Gastroesophageal sphincter (tissue), 4 donors: ENCODE results near the gene MINDY4. TPM values are rescaled to one million over a fixed set of nuclear protein-coding genes. Genes with fewer than 3 reads are reported as not detected.

Experiments used
- ATAC-seq: fragments of 150-250 bp; one replicate; pipeline ENCODE4 v1.9.1; 2016; ENCODE audit warnings: mild to moderate bottlenecking, moderate library complexity
- H3K27ac ChIP-seq, 4 donors: fragments of 200-600 bp; sonication (generic) in 3 of 4; 1 replicate in 3 of 4; 2 replicates in 1 of 4; pipeline ENCODE4 v1.5.1; 2016 to 2019
- H3K27me3 ChIP-seq: fragments of 200-600 bp; sonication (generic); one replicate; pipeline ENCODE4 v1.5.1; 2019
- H3K36me3 ChIP-seq, 2 donors: fragments of 200-600 bp; sonication (generic); one replicate each; pipeline ENCODE4 v1.5.1; 2019; ENCODE audit warnings: control low read depth in 1 of 2
- H3K4me1 ChIP-seq, 3 donors: fragments of 200-600 bp; sonication (generic); 1 replicate in 2 of 3; 2 replicates in 1 of 3; pipeline ENCODE4 v1.5.1; 2016 to 2019; ENCODE audit warnings: control low read depth in 2 of 3
- H3K4me3 ChIP-seq, 2 donors: fragments of 200-600 bp; sonication (generic); one replicate each; pipeline ENCODE4 v1.5.1; 2019; ENCODE audit warnings: mild to moderate bottlenecking in 1 of 2, moderate library complexity in 1 of 2
- H3K9me3 ChIP-seq, 3 donors: fragments of 200-600 bp; sonication (generic); one replicate each; pipeline ENCODE4 v1.5.1; 2017 to 2019; ENCODE audit warnings: control low read depth in 2 of 3
- CTCF ChIP-seq, 4 experiments: fragments of 200-600 bp in 2 of 4; fragments of 450-650 bp in 2 of 4; sonication (generic) in 1 of 4; IDR thresholded peaks; one replicate each; pipeline ENCODE4 v1.5.1; 2017 to 2019; ENCODE audit warnings: antibody characterized with exemption in 4 of 4, mild to moderate bottlenecking in 2 of 4, moderate library complexity in 2 of 4
- EP300 ChIP-seq: sonication (generic); formaldehyde crosslinking; IDR thresholded peaks from one replicate; pipeline ENCODE4 v1.6.1; 2017; ENCODE audit warnings: antibody characterized with exemption, mild to moderate bottlenecking
- POLR2A ChIP-seq, 2 donors: fragments of 450-650 bp; IDR thresholded peaks; one replicate each; pipeline ENCODE4 v1.6.1; 2017; ENCODE audit warnings: antibody characterized with exemption in 2 of 2, mild to moderate bottlenecking in 2 of 2, moderate library complexity in 1 of 2
- POLR2AphosphoS5 ChIP-seq: sonication (generic); formaldehyde crosslinking; IDR thresholded peaks from one replicate; pipeline ENCODE4 v1.6.1; 2017; ENCODE audit warnings: antibody characterized with exemption
- WGBS, 2 donors: methylation state at CpG; one replicate each; pipeline ENCODE4 v1.1.5; 2018; ENCODE audit warnings: low coverage in 1 of 2; 5-methylcytosine and 5-hydroxymethylcytosine counted together
- total RNA-seq, 4 donors: library from RNA; depleted of rRNA; stranded (reverse); fragments of >200 nt; gene quantifications; one replicate each; pipeline ENCODE4 v1.1.0, GENCODE V29; 2016

Gene MINDY4
- 10 to 100 TPM in 3 of 4 donors, 1 to 10 TPM in 1; 5.6 to 31.8 (median 20.4) TPM for total RNA-seq

DNA sequence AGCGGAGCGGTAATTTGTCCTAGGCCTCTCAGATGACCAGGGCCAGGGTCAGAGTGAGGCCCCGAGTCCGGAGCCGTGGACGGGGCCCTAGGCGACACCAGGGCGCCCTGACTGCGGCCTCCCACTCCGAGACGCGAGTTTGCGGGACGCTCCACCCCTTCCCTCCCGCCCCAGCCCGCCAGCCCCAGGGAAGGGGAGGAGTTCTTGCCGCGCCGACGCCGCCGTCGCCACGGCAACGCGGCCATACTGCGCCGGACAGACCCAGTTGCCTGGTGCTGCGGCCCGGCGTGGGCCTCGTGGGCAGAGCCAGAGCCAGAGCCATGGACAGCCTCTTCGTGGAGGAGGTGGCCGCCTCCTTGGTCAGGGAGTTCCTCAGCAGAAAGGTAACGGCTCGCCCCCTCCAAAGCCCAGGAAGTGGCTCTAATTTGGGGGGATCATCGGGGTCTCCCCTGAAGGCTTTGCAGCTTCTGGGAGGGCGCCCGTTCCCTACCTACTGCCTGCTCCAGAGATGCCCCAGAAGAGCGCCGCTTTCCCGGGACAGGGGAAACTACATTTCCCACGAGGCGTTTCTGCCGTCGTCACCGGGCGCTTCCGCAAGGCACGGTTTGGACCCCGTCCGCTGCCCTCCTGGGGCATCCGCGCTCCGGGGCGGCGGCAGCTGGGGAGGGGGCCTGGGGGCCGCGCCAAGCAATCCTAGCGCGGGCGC lies at the start of gene MINDY4:
TSS of gene MINDY4 (plus strand) at position 244 of the 706 bp plus-strand sequence. CDS start at position 321, 77 bp downstream.
- peak; percentile 96 for ATAC-seq
- H3K9me3 ChIP-seq = no peaks in the 10 kb centered on the region
- H3K27me3 ChIP-seq = no peaks in the 10 kb centered on the region
- H3K27ac ChIP-seq = peak within 1 kb of the TSS; percentile 64 to 91 (median 85)
- H3K36me3 ChIP-seq = no peaks in the 10 kb centered on the region
- H3K4me3 ChIP-seq = peak within 1 kb of the TSS; percentile 66
- TF ChIP-seq POLR2AphosphoS5 (peak; percentile 23), POLR2A (IDR thresholded peaks at IDR 0.05) (no peak), CTCF (IDR thresholded peaks at IDR 0.05) (no peak), EP300 (no peak)
- H3K4me1 ChIP-seq = peaks cover 0 to 69% (median 4%) of the 10 kb centered on the region in 3 donors
- WGBS, 2 donors = 0% methylated on average over 4 of the region's 62 CpGs; no CpG with 5 or more reads in 1 of the 2 donors

DNA sequence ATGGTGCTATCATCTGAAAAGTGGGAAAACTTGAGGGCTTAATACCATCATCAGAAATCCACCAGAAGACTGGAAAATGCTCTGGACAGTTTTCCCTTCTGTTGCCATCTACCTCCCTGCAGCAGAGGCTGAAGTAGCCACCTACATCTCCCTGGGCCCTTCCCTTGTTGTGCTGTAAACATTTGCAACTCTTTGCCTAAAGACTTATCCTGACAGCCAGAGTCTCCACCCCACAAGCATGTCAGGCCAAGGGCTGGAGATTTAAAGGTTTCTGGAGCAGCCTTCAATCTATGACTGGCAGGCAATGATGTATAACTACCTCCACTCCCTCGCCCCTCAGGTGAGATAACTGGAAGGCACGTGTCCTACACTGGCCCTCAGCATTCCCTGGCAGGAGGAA lies 49.0 kb upstream of the MINDY4 start:
- Histone ChIP-seq H3K27ac (no peak overlapping the region), H3K4me3 (no peak overlapping the region), H3K36me3 (no peaks in the 10 kb centered on the region), H3K27me3 (no peaks in the 10 kb centered on the region), H3K4me1 (no peaks in the 10 kb centered on the region), H3K9me3 (peaks cover 0 to 19% (median 0%) of the 10 kb centered on the region in 3 donors)
- no peak for ATAC-seq
- 100% methylated on average over 2 of the region's 2 CpGs; no CpG with 5 or more reads in 1 of the 2 donors for WGBS, 2 donors
- TF ChIP-seq EP300 = no peak
- no peak for TF ChIP-seq POLR2A (IDR thresholded peaks at IDR 0.05)
- no peak for TF ChIP-seq POLR2AphosphoS5
- TF ChIP-seq CTCF (IDR thresholded peaks at IDR 0.05) = no peak

DNA sequence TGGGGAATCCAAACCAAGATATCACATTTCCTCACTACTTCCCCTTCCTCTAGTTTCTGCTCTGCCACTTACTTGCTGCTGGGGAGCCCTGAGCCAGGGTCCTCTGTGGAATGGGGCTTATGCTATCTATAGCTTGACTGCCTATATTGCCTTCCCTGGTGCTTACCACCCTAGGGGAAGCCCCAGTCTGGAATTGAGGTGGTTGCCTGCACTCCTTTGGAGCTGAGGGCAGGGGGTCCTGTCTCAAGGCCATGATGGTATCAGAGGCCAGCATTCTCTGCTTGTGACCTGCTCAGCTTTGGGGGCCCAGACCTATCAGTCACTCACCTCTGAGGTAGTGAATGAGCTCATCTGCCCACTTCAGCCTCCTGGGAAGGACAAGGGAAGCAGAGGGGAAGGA lies 48.5 kb upstream of the MINDY4 start:
- Histone ChIP-seq H3K27ac (no peak overlapping the region), H3K36me3 (no peaks in the 10 kb centered on the region), H3K27me3 (no peaks in the 10 kb centered on the region), H3K4me3 (no peak overlapping the region), H3K4me1 (no peaks in the 10 kb centered on the region), H3K9me3 (peaks cover 0 to 18% (median 0%) of the 10 kb centered on the region in 3 donors)
- ATAC-seq = no peak
- no peak for TF ChIP-seq CTCF (IDR thresholded peaks at IDR 0.05)
- no peak for TF ChIP-seq EP300
- no peak for TF ChIP-seq POLR2A (IDR thresholded peaks at IDR 0.05)
- TF ChIP-seq POLR2AphosphoS5 = no peak

DNA sequence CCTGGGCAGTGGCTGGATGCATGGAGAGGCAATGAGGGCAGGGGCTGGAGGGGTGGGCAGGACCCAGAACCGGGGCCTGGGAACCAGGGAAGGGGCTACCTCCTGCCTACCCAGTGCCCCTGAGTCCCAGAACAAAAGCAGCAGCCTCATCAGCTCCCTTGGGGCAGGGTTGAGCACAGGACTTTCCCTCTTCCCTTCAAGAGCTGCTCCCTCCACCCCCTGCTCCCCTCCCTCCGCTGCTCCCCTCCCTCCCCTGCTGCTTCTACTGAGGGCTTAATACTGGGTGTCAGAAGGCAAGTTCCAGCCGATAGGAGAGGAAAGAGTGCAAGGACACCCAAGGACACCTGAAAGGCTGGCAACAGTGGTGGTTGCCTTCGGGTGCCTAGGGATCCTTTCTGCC lies 47.4 kb upstream of the MINDY4 start:
- TF ChIP-seq EP300 (no peak), POLR2A (IDR thresholded peaks at IDR 0.05) (no peak), CTCF (IDR thresholded peaks at IDR 0.05) (no peak), POLR2AphosphoS5 (no peak)
- H3K4me1 ChIP-seq = no peaks in the 10 kb centered on the region
- H3K9me3 ChIP-seq = peaks cover 0 to 7% (median 0%) of the 10 kb centered on the region in 3 donors
- no peaks in the 10 kb centered on the region for H3K36me3 ChIP-seq
- 52 to 71% methylated on average over 2 to 3 of the region's 4 CpGs for WGBS, 2 donors
- no peak for ATAC-seq
- H3K27ac ChIP-seq = no peak overlapping the region
- no peak overlapping the region for H3K4me3 ChIP-seq
- no peaks in the 10 kb centered on the region for H3K27me3 ChIP-seq
